Activated CD4-positive, alpha-beta T cell treated with anti-CD3 and anti-CD28 coated beads for 1 hour (primary cell): ENCODE measurements around the gene DRAM1.
"Not testable (repeated sequence)": the region's sequence is repeated elsewhere in the genome, so short reads cannot be mapped to it uniquely, and the experiment has no call there.

ENCODE experiments used
- DNase-seq: peaks from one replicate; pipeline ENCODE4 v3.0.0-alpha.2; 2020

Gene DRAM1

DNA sequence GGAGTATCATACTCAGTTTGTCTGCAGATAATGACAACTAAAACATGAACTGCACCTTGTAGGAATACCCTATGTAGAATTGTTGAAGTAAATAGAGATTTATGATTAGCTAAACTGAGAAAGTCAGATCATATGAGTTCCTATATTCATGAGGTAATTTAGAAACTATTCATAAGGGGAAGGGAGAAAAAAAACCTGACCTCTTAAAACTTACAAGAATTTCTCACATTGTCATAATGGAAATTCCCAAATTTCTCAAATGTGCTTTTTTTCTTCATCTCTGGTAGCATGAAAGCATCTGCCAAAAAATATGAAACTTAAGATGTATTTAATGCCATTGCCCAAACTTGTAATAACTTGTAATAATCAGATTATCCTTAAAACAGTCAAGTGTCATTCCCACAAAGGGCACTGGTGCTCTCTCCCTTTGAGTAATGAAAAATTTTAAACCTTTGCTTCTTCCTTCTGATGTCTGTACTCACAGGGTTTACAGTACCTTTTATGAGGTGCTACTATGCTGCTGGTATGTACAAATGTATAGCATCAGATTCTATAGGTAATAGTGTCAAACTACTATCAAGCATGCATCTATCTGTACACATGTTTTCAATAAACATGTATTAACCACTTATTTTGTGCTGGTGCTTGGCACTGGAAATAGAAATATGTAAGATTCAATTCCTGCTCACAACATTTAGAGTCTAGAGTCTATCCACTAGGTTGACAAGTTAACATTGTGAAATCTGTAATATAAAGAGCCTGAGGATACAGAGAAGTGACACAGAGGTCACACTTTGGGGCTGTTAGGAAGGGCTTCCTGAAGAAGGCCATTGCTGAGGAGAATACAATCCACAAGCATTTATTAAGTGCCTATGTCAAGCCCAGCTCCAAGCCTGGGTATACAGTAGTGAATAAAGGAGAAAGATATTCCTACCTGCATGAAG is 17.4 kb upstream of the DRAM1 start:
- DNase-seq: no peak

DNA sequence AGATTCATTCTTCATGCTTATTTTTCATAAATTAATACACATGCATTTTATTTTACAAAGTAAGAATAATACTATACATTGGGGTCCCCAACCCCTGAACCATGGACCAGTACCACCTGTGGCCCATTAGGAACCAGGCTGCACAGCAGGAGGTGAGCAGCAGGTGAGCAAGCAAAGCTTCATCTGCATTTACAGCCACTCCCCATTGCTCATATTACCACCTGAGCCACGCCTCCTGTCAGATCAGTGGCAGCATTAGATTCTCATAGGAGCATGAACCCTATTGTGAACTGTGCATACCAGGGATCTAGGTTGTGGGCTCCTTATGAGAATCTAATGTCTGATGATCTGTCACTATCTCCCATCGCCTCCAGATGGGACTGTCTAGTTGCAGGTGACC is 15.7 kb upstream of the DRAM1 start:
- DNase-seq: not testable (repeated sequence)

DNA sequence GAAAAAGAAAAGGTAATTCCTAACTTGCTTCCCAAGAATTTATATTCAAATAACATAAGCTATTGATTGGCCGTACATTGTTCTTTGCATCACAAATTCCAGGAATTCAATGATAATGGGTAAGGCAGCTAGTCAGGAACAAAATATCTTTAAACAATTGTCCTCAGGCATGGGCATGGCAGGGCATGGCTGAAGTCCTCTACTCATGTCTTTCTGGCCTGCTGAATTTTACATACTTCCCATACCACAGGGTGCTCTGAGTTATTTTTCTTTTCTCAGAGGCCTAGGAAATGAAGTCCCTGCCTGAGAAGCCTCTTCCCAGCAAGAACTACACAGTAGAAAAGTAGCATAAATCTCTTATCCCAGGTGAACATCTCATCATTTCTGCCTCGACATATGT is 15.1 kb upstream of the DRAM1 start:
- no peak for DNase-seq

DNA sequence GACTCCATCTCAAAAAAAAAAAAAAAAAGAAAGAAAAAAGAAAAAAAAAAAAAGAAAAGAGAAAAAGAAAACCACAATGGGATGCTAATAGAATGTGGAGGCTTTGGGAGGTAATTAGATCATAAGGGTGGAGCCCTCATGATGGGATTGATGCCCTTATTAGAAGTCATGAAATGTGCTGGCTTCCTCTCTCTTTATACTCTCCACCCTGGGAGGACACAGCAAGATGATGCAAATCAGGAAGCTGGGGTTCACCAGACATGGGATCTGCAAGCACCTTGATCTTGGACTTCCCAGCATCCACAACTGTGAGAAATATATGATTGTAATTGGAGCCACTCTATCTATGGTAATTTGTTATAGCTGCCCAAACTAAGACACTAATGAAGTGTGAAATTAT is 13.4 kb upstream of the DRAM1 start:
- no peak for DNase-seq

DNA sequence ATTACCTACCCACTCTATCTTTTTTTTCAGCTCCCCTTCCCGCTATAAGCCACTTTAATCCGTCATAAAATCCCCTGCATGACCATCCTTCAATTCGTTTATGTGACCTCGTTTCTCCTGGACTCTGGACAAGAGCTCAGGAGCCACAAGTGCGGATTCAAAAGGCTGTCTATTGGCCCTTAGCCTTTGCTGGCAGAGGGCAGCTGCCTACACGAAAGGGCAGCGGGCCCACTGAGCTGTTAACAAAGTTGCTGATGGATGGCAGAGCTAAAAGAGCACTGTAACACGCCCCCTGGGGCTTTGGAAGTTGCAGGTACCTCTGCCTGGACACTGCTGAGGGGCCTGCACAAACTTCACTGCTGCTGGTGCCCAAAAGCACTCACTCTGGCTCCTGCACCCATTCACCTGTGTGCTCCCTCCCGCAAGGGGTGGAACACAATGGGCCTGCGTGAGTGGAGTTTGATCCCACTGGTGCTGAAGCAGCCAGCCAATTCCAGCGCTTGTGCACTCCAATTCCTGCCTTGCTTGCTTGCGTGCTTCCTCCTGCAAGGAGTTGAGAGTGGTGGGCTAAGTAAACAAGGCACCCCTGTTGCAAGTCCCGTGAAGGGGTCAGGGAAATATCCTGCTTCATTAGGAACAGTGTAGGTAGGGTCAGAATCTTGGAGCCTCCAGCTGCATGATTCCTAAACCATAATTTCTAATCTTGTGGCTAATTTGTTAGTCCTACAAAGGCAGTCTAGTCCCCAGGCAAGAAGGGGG is 10.6 kb upstream of the DRAM1 start:
- no peak for DNase-seq

DNA sequence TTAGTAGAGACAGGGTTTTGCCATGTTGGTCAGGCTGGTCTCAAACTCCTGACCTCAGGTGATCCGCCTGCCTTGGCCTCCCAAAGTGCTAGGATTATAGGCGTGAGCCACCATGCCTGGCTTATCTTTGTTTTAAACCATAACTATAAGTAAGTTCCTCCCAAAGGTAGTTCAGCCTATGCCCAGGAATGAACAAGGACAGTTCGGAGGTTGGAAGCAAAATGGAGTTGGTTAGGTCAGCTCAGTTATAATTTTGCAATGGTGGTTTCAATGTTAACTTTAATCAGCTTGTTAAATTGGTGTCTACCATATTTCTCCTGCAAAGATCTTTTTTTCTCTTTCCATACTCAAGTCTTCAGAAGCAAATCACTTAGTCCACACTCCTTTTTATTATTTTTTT is 9.8 kb upstream of the DRAM1 start:
- DNase-seq: not testable (repeated sequence)

DNA sequence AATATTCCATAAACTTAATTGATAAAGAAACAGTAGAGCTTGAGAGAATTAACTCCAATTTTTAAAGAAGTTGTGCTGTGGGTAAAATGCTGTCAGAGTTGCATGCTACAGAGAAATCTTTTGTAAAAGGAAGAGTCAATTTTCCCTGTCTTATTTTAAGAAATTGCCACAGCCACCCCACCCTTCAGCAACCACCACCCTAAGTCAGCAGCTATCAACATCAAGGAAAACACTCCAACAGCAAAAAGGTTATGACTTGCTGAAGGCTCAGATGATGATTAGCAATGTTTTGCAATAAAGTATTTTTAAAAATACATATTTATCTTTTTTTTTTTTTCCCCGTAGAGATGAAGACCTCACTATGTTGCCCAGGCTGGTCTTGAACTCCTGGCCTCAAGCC is 6.5 kb upstream of the DRAM1 start:
- no peak for DNase-seq

- DNase-seq: no peak
These were observed 2.2 kb upstream of the DRAM1 start for GRCh38 chr12:101875162-101875561.

GRCh38 chr12:101876322-101876860 is 989 bp upstream of the DRAM1 start:
- DNase-seq: no peak

DNA sequence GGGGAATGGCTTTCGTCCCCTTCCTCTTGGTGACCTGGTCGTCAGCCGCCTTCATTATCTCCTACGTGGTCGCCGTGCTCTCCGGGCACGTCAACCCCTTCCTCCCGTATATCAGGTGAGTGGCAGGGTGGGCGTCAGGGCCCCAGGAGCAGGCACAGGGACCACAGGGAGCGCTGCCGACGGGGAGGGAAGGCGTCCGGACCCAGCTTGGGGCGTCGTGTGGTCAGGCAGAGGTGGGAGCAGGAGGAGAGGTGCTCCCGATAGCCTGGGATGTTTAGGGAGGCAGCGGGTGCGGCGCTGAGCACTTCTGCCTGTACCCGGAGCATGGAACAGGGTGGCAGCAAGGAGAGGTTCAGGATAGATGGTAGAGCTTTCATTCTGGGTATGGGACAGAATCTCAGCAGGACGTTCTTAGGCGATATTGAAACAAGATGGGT is 444 bp downstream of the DRAM1 start:
- no peak for DNase-seq

GRCh38 chr12:101878243-101878821 is 952 bp downstream of the DRAM1 start:
- no peak for DNase-seq

DNA sequence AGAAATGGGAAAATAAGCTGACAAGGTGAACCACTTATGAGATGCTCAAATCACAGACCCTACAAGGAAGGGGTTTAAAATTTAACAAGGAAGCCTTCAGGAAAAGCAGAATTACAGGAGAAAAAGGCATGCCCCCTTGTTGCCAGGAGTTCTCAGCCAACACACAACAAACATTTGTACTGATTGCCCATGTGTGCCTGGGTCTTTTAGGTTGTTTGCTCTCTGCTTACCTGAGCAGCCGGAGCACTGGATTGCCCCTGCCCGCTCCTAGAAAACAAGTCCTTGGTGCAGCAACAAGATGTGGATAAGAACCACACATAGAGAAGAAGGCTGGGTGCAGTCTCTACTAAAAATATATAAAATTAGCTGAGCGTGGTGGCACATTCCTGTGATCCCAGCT is 3.4 kb downstream of the DRAM1 start:
- DNase-seq: no peak

- no peak for DNase-seq
These were observed 3.8 kb downstream of the DRAM1 start for GRCh38 chr12:101881228-101881627.

DNA sequence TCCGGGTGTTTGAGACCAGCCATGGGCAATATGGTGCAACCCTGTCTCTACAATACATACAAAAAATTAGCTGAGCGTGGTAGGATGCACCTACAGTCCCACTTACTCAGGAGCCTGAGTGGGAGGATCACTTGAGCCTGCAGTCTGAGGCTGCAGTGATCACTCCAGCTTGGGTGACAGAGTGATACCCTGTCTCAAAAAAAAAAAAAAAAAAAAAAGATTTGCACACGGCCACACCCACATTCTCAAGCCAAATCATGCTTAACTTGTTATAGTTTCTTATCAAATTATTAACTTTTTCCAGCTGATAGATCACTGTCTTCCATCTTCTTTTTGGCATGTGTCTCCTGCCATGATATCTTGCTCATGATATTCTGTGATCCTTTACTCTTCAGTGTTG is 6.8 kb downstream of the DRAM1 start:
- no peak for DNase-seq

GRCh38 chr12:101884781-101885340 is 7.5 kb downstream of the DRAM1 start:
- not testable (repeated sequence) for DNase-seq

DNA sequence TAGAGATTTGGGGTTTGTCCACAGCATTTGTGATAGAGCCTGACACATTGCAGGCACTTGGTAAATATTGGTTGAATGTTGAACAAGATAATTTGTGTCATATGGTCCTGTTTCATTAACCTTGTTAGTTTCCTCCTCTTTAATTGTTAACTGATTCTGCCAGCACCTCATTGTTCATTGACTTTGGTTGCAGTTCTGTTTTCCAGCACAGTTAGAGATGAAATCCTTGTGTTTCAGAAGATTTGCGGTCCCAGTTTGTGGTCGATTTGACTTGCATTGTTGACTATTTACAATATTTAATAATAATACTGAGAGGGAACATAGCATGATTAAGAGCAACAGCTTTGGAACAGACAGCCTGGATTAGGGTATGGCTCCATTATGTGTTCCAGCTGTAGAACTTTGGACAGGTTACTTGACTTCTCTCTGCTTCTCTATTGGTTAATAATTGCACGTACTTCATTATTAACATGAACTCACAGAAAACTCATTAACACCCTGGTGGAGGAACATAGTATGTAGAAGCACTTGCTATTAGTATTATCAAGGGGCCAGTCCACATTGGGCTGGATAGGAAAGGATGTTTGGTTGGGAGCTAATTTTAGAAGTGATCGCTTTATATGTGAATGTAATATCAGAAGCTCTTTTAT is 8.7 kb downstream of the DRAM1 start:
- no peak for DNase-seq

DNA sequence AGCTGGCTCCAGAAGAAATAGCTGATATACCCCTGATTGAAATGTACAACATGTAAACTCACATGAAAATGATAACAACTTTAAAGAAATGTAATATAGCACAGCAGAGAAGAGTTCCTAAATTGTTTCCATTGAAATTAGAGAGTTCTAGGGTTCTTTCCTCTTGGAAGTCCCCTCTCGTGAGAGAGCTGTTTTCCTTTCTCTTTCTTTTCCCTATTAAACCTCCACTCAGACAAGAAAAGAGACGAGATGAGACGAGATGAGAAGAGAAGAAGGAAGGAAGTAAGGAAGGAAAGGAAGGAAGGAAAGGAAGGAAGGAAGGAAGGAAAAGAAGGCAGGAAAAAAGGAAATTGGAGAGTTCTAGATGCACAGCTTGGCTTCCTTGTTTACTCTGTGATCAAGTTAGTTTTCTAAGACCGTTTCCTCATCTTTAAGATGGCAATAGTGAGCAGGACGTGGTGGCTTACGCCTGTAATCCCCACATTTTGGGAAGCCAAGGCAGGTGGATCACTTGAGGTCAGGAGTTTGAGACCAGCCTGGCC is 11.9 kb downstream of the DRAM1 start:
- no peak for DNase-seq

- no peak for DNase-seq
These were observed 14.1 kb downstream of the DRAM1 start for GRCh38 chr12:101891462-101891971.

DNA sequence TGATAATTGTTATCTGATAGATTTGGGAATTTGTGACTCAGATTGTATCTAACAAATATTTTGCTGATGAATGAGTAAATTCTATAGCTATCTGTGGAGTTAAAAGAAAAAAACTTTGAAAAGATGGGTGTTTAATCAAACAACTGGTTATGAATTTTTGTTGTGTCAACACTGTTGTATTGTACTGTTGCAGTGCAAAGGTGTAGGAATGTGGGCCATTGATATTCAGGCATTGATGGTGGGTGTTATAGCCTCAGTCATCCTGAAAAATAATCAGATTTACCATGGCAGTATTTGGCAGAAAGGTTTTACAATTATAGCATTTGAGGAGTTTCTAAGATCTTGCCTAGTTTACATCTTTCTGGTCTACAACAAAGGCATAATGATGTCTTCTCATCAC is 15.4 kb downstream of the DRAM1 start:
- no peak for DNase-seq

- no peak for DNase-seq
These were observed 24.4 kb downstream of the DRAM1 start for GRCh38 chr12:101901777-101902176.

- DNase-seq: no peak
These were observed 25.3 kb downstream of the DRAM1 start for GRCh38 chr12:101902641-101903040.

GRCh38 chr12:101906226-101906625 is 28.8 kb downstream of the DRAM1 start:
- DNase-seq: no peak
